Stimulated activated CD8-positive, alpha-beta memory T cell treated with anti-CD3 and anti-CD28 coated beads, Interleukin-12 subunit alpha, Interleukin-12 subunit beta, amount 100 ng/mL, for 24 hours (primary cell): Measurements from ENCODE around the gene ADAMTS20.

Source experiments
- DNase-seq: peaks from one replicate; pipeline ENCODE4 v3.0.0-alpha.2; 2020; ENCODE audit errors: extremely low read depth

Gene ADAMTS20

DNA sequence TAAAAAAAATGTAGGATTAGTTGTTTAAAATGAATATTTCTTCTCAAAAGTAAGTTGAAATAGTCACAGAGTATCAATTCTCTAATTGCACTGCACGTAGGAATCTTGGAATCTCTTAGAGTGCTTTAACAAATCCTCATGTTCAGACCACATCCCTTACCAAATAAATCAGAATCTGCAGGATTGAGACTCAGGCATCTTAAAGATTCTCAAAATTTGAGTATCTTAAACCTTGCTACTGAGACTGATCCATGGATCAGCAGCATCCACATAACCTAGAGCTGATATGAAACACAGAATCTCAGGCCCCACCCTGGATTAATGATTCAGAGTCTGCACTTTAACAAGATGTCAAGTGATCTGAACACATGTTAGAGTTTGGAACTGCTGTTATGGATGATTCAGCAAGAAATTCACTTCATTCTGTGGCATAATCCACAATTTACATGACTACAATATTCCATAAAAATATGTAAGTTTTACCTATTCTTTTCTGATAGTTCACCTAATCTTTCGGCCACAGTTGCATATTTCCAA is 58.7 kb downstream of the ADAMTS20 start:
- DNase-seq: no peak

DNA sequence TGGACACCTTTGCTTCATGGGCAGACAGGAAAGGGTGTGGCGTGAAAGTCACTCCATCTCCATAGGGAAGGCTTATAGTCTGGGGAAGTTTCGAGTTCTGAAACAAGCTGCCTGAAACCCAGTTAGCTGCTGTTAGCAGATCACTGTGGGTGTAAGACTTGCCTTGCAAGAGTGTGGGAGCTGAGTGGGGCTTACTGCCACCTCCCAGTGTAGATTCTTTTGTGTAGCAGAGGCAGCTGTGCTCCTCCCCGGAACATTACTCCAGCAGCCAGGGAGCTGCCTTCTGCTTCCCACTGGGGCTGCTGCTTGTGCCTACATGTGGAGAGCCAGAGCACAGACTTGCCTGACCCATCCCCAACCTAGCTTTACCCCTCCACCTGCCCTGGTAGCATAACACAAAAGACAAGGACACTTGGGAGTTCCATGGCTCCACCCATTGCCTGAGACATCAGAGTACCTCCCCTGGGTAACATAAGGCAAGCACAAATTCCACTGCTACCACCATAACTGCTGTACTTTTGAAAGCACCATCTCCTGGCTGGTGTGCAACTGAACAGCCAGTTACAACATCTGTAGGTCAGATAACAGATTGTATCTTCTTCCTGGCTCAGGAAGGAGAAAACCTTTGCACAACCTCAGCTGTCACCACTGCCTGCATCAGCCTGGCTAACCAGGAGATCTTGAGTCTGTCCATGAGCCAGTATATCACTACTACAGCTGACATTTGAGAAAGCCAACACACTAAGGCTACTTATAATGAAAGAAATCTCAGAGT is 69.5 kb downstream of the ADAMTS20 start:
- DNase-seq: no peak

GRCh38 chr12:43480591-43480990 is 71.4 kb downstream of the ADAMTS20 start:
- DNase-seq: no peak

DNA sequence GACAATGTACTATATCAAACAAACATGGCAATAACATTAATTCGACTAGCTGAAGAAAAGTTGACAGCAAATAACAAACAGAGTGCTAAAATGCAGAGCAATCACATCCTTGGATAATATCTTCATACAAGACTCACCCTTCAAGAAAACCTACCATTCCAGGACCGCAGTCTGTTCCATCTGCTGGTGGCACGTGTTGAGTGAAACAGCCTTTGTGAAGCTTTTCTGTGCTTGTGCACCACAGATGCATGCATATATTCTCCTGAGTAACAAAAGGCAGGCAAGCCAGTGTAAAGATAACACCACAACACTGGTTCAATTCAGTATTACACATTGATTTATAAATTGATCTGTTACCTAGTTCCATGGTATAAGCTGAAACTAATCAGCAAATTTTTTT is 89.3 kb downstream of the ADAMTS20 start:
- no peak for DNase-seq

GRCh38 chr12:43462080-43462479 is 89.9 kb downstream of the ADAMTS20 start:
- DNase-seq: no peak

- no peak for DNase-seq
Measured at GRCh38 chr12:43459285-43459684, 92.7 kb downstream of the ADAMTS20 start.

- no peak for DNase-seq
Measured at GRCh38 chr12:43453761-43454160, 98.2 kb downstream of the ADAMTS20 start.

DNA sequence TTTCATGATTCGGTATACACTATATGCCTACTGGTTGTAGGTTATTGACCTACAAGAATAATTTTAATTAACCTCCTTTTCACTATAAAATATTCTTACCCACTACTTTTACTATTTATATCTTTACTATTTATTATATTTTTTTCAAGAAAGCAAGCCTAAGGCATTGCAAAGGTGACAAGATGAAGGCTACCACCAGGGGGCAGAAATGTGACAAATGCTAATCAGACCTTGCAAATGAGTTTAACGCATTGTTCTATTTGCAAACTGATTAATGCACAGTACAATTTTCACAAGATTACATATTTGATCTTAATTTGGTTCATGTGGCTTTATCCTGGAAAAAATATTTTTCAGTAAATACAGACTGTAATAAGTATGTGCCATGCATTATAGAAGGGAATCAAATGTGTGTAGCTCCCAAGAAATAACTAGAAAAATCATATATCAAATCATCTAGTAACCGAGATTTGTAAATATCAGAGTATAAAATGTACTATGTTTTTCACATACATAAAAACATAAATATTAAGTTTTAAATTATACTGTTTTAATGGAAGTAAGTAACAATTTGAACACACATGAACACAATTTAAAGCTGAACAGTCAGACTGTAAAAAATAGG is 107.0 kb downstream of the ADAMTS20 start:
- peak; percentile 14 for DNase-seq

- no peak for DNase-seq
Measured at GRCh38 chr12:43436597-43436996, 115.4 kb downstream of the ADAMTS20 start.

DNA sequence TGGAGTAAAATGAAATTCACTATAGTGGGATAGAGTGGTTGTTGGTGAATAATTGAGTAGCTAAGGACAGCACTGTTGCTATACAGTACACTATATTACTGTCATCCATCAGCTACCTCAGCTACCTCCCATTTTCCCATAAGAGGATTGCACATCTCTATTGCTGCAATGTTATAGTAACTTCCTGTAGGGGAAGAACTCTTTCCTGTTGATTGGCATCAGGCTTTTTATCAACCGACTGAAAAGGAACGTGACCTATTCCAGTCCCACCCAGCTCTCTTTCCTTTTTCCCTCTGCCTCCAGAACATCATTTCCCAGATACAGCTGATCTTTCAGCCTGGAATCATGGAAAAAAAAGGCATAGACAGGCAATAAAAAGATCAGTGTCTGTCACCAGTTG is 117.4 kb downstream of the ADAMTS20 start:
- no peak for DNase-seq

- no peak for DNase-seq
Measured at GRCh38 chr12:43428088-43428600, 123.9 kb downstream of the ADAMTS20 start.

GRCh38 chr12:43425361-43425760 is 126.6 kb downstream of the ADAMTS20 start:
- no peak for DNase-seq

- no peak for DNase-seq
Measured at GRCh38 chr12:43416981-43417380, 135.0 kb downstream of the ADAMTS20 start.

- DNase-seq: no peak
Measured at GRCh38 chr12:43407816-43408645, 144.0 kb downstream of the ADAMTS20 start.

GRCh38 chr12:43406801-43407200 is 145.2 kb downstream of the ADAMTS20 start:
- no peak for DNase-seq

DNA sequence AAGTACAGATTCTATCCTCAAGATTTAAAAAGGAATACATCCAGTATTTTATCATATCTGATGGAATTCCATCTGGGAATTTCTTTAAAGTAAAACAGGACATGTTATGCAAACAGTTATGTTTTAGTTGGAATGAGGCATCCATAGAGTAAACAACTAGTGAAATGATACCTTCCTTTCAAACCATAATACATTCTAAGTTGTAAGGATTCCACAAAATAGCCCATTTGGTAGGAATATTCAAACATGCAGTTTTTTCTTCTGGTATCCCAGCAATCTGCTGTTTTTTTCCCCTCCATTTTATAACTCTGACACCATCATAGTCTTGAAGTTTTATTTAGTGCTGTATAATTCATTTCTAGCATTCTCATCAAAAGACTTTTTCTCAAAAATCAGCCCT is 149.6 kb downstream of the ADAMTS20 start:
- no peak for DNase-seq

DNA sequence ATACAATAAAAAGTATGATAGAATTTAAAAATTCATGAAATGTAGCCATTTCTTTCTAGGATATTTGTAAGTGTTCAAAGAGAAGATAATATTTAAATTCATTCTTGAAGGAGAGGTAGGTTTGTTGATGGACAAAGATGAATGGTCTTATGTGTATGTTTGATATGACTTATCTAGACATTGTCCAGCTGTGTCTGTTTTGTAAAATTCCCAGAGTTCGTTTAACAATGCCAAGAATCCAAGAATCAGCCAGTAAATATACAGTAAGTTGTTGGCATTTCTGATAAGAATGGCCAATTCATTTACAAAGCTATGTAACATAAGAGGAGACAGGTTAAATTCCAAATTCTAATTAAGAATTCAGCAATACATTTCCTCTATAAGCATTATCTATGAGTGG is 150.9 kb downstream of the ADAMTS20 start:
- no peak for DNase-seq

DNA sequence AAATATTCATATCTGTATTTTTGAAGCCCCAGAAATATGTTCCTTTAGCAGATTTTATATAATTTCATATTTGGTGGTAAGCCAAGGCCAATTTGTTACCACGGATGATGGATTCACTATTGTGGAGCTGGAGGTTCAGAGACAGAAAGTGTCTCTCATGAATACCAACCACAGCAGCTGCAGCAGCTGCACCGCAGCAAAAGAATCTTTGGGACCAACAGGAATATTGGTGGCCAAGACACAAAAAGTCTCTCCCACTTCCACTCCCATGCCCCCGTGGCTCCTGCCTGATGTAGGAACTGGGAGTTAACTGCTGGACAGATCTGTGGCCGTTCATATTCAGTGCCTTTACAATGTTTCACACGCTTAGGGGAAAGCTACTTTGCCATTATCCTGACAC is 155.3 kb downstream of the ADAMTS20 start:
- DNase-seq: no peak

GRCh38 chr12:43392116-43392515 is 159.9 kb downstream of the ADAMTS20 start:
- no peak for DNase-seq

DNA sequence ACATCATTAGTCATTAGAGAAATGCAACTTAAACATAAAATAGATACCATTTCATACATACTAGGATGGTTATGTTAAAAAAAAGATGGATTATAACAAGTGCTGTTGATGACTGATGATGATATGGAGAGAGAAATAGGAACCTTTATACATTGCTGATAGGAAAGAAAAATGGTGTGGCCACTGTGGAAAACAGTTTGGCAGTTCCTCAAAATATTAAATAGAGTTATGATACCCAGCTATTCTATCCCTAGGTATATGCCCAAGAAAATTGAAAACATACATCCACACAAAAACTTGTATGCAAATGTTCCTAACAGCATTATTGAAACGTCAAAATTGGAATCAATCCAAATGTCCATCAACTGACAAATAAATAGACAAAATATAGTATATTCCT is 170.1 kb downstream of the ADAMTS20 start:
- no peak for DNase-seq

GRCh38 chr12:43378448-43378847 is 173.6 kb downstream of the ADAMTS20 start:
- DNase-seq: no peak

DNA sequence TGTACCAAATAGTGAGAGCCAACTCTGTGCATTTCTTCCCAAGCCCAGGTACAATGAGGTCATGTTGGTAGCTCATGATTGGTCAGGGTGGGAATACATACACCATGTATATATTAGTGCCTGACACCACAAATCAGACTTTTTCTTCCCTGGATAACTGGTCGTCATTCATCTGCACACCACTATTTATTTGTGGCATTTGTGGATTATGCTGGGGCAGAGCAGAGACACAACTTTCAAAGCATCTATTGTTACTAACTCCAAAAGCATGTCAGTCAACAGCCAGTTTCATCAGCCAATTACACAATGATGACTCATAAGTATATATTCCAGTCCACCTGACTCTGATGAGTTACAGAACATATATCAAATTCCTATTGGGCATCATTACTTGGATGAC is 181.7 kb downstream of the ADAMTS20 start:
- no peak for DNase-seq
